ENCODE data around the gene CST1.

CST1 gene

DNA sequence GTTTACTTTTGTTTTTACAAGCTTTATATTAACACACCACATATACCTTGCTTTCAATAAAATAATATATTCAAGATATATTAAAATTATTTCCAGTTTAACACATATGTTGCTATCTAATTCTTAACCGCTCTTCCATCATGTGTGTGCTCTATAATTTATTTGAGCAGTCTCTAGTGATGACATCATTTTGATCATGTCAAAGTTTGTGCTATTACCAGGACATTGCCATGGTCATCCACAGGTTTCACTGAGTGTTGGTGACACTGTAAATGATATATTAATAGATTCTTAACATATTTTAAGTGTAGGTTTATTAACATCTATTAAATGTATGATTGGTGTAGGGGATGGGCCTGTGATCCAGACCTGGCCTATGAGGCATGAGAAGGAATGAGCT, 44.8 kb downstream of the CST1 start:
- Histone ChIP-seq H3K9ac (ENCODE audit: low read depth, low read length) (no peak overlapping the region), H3K4me1 (ENCODE audit: insufficient read depth, low read length) (no peaks in the 10 kb centered on the region), H3K9me3 (ENCODE audit: control insufficient read depth, insufficient read depth, low read length) (no peaks in the 10 kb centered on the region), H3K36me3 (ENCODE audit: insufficient read depth, low read length) (no peaks in the 10 kb centered on the region)

DNA sequence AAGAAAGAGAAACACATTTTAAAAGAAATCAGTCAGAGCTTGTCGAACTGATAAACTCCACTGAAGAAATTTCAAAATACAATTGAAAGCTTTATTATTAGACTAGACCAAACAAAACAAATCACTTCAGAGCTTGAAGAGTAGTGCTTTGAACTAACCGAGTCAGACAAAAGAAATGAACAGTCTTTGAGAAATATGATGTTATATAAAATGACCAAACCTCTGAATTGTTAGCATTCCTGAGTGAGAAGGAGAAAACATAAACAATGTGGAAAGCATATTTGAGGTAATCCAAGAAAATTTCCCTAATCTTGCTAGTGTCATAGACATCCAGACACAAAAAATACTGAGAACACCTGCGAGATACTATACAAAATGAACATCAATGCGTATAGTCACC, 48.7 kb downstream of the CST1 start:
- no peaks in the 10 kb centered on the region for H3K9me3 ChIP-seq (ENCODE audit: control insufficient read depth, insufficient read depth, low read length)
- no peak overlapping the region for H3K9ac ChIP-seq (ENCODE audit: low read depth, low read length)
- H3K36me3 ChIP-seq (ENCODE audit: insufficient read depth, low read length) = no peaks in the 10 kb centered on the region
- H3K4me1 ChIP-seq (ENCODE audit: insufficient read depth, low read length) = no peaks in the 10 kb centered on the region; the same call in 1 of the 2 replicates

DNA sequence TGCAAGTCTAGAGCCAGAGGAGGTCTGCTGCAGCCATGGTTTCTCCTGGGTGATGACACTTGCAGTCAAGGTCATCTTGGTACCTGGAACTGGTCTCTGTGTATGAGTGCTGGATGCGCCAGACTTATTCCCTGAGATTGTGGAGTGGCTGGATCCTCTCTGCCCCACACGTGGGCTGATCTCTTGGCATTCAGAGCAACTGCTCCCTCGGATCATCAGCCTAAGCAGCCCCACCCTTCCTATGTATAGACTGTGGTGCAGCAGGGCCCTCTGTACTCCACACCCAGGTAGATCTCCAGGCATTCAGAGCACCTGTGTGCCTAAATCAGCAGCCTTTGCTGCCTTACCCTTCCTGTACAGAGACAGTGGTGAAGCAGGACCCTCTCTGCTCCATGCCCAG, 49.8 kb downstream of the CST1 start:
- Histone ChIP-seq H3K9ac (ENCODE audit: low read depth, low read length) (no peak overlapping the region), H3K36me3 (ENCODE audit: insufficient read depth, low read length) (no peaks in the 10 kb centered on the region), H3K4me1 (ENCODE audit: insufficient read depth, low read length) (no peaks in the 10 kb centered on the region; the same call in 1 of the 2 replicates), H3K9me3 (ENCODE audit: control insufficient read depth, insufficient read depth, low read length) (no peaks in the 10 kb centered on the region)

DNA sequence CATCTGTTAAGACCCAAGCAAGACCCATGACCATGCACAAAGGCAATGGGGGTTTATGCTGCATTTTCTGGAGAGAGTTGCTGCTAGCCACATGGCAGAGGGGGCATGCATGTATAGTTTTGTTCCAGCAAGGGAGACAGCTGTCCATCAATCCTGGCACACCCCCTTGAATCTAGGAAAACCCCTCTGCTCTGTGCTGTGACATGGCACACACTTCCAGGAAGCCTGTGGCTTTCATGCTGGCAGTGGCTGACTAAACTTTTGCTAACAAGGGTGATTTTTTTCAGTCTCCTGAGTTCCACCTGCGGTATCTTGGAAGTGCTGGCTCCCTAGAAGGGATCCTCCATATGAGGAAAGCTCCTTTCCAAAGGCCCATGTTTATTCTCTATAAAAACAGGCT, 52.8 kb downstream of the CST1 start:
- Histone ChIP-seq H3K4me1 (ENCODE audit: insufficient read depth, low read length) (peaks cover 12% of the 10 kb centered on the region), H3K9ac (ENCODE audit: low read depth, low read length) (no peak overlapping the region), H3K36me3 (ENCODE audit: insufficient read depth, low read length) (no peaks in the 10 kb centered on the region), H3K9me3 (ENCODE audit: control insufficient read depth, insufficient read depth, low read length) (no peaks in the 10 kb centered on the region)

Data from ES-I3 (cell line).